GM10847 (cell line): ENCODE results near the gene WDR6.

Source experiments
- POLR2A ChIP-seq: IDR thresholded peaks from 2 replicates; pipeline ENCODE4 v1.6.1; 2011; ENCODE audit not compliant: insufficient read length; ENCODE audit errors: extremely low read depth

The WDR6 gene

DNA sequence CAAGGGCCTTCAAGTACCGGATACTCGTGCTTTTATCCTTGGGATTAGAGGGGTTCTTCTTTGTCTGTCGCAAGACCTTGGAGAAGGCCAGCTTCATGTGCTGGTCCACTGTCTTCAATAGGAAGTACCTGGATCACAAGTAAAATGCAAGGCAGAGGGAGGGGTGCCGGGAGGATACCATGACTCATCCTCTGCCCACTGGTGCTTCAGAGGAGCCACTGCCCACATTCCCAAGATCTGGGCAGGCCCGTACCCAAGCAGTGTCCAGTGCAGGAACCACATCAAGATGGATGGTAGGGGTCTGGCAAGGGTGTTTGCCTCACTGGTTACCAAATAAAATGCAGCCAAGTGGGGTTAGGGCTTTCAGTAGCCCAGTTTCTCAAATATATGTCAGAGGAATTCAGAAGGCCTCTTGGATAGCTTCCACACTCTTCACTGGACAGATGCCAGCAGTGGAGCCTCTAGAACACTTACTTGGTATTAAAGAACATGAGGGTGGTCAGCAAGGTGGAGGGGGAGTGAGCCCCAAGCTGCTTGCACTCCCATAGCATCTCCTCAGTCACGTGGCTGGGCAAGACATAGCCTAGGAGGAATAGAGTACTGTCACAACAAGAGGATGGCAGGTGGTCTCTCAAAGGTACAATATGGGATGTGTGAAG is 25.6 kb downstream of the WDR6 start:
- TF ChIP-seq POLR2A, result no peak

DNA sequence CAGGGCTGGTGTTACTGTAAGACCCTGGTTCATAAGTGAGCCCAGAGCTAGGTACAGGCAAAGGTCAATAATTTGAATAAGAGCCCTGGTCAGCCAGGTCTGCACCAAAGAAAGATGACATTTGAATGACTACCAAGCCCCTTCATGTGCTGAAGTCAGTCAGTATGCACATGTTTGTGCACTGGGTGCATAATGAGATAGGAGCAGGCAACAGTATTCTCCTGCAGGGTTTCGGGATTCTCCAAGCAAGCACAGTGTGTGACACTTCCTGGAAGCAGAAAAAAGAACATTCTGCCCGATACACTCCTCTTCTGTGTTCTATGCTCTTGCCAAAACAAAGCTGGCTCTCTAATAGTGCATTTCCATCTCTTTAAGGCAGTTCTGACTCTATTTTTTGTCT is 27.5 kb downstream of the WDR6 start:
- TF ChIP-seq POLR2A, result no peak

DNA sequence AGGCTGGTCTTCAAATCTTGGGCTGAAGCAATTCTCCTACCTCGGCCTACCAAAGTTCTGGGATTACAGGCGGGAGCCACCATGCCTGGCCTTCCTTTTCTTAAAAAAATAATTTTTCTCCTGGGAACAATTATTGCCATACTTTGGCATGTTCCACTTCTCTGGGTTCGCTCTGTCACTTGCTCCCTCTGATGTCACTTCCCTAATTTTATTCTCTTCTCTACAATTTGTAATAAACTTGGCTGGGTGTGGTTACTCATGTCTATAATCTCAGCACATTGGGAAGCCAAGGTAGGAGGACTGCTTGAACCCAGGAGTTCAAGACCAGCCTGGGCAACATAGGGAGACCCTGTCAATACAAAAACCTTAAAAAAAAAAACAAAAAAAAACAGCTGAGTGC is 28.1 kb downstream of the WDR6 start:
- TF ChIP-seq POLR2A, result no peak

DNA sequence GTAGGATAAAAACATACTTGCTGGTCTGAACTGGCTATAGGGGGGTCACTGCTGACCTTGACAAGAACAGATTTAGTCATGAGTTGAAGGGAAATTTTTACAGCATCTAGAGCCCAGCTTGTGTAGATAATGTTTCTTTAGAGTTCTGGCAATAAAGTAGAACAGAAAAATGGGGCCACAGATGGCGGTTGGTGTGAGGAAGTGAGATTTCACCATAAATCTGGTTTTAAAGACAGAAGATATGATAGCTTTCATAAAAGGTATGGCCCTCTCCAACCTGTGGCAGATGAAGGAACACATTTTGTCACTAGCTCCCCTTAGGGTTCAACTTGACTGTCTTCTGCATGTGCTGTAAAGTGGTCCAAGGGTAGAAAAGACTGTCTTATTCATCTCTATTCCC is 46.4 kb downstream of the WDR6 start:
- no peak for TF ChIP-seq POLR2A

DNA sequence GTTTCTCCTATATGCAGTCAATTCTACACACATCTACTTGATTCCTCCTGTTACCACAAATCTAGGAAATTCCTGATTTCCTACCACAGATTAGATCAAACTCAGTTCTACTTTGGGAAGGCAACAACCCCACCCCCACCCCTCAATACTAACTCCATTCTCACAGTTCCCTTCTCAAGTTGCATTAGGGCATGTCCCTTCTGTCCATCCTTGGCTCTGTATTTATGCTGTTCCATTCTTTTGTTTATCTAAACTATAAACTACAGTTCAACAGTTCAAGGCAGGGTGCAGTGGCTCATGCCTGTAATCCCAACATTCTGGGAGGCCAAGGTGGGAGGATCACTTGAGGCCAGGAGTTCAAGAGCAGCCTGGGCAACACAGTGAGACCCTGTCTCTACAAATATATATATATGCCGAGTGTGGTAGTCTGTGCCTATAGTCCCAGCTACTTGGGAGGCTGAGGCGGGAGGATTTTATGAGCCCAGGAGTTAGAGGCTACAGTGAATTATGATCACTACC is 47.2 kb downstream of the WDR6 start:
- no peak for TF ChIP-seq POLR2A

DNA sequence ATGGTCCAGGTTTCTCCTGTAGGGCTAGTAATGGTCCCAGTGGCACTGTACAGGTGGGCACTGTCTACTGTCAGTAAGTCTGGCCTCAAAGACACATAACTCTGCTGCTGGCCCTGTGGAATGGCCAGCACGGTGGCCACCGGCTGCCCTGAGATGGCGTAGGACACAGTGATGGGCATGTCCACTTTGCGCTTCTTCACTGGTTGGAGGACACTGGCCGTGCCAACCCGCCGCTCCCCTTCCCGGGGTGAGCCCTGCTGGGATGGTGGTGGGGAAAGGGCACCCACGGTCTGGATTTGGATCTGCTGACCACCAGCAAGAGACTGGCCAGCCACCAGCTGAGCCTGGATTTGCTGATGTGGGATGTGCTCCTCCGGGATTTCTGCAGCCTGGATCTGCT is 50.1 kb downstream of the WDR6 start:
- TF ChIP-seq POLR2A, result no peak

DNA sequence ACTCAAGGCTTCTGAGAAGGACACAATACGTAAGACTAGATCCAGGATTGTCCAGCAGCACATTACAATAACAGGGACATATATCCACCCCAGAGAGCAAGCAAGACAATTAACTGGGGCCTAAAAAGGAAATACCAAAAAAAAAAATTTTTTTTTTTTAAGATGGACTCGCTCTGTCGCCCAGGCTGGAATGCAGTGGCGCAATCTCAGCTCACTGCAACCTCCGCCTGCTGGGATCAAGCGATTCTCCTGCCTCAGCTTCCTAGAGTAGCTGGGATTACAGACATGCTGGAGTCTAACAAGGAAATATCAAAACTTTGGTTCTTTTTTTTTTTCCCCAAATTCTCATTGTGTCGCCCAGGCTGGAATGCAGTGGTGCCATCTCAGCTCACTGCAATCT is 50.8 kb downstream of the WDR6 start:
- no peak for TF ChIP-seq POLR2A
